ENCODE results near the gene ASCL5.

GRCh38 chr1:201173736-201174135 is 46.8 kb upstream of the ASCL5 start:
- TF ChIP-seq POLR2A (IDR thresholded peaks at IDR 0.05; ENCODE audit: extremely low read depth, insufficient read length): no peak
- TF ChIP-seq CTCF (IDR thresholded peaks at IDR 0.05; ENCODE audit: low read depth, low read length): no peak
- TF ChIP-seq MAX (IDR thresholded peaks at IDR 0.05; ENCODE audit: low read depth, low read length): no peak

Measured in NB4 (cell line).